GM12878 (cell line): ENCODE data around the gene LKAAEAR1.

Experiments used
- MEF2A ChIP-seq: IDR thresholded peaks from 2 replicates; pipeline ENCODE4 v1.6.1; 2011; ENCODE audit warnings: low read depth, mild to moderate bottlenecking, low read length, moderate library complexity; ENCODE audit not compliant: insufficient read depth
- USF2 ChIP-seq: IDR thresholded peaks from 2 replicates; pipeline ENCODE4 v1.6.1; 2011; ENCODE audit warnings: low read depth, low read length, improper control_type of control experiment, borderline replicate concordance

- TF ChIP-seq MEF2A (no peak), USF2 (no peak)
Observed at GRCh38 chr20:64051033-64051452, 33.2 kb downstream of the LKAAEAR1 start.
